HG03565 (cell line): ENCODE data around the gene PEMT.

Experiments
- ATAC-seq: cut with Tn5 transposase; IDR thresholded peaks from one replicate; pipeline ENCODE4 v1.9.1; 2021; ENCODE audit warnings: mild to moderate bottlenecking, moderate library complexity; ENCODE audit not compliant: unreplicated experiment

The PEMT gene

GRCh38 chr17:17605083-17605728 lies 13.7 kb upstream of the PEMT start:
- ATAC-seq, result no peak

DNA sequence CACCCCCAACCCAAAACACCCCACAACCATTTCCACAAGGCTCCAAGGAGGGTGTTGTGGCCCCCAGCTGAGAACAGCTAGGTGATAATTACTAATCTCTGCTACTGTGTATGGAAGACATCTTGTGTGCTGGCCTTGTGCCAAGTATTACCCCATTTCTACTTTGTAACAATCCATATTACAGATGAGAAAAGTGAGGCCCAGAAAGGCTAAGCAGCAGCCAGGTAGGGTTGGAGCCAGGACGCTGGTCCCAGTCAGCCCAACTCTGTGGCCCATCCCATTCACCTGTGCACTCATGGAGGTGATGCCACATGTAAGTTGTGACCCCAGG lies 12.4 kb upstream of the PEMT start:
- ATAC-seq, result no peak

GRCh38 chr17:17603178-17603894 lies 11.8 kb upstream of the PEMT start:
- ATAC-seq, result no peak

DNA sequence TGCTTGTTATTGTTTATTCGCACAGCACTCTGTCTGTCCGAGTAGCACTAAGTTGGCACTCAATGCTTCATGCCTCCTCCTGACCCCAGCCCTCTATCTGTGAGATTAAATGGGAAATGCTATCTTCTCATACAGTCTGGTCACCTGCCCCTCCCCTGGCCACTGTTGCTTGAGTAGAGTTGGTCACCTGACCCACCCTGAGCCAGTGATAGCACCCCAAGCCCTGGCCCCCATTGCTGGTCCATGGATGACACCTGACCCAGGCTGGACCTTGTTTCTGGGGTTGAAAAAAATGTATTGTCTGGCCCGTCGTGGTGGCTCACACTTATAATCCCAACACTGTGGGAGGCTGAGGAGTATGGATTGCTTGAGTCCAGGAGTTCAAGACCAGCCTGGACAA lies 8.5 kb upstream of the PEMT start:
- no peak for ATAC-seq

DNA sequence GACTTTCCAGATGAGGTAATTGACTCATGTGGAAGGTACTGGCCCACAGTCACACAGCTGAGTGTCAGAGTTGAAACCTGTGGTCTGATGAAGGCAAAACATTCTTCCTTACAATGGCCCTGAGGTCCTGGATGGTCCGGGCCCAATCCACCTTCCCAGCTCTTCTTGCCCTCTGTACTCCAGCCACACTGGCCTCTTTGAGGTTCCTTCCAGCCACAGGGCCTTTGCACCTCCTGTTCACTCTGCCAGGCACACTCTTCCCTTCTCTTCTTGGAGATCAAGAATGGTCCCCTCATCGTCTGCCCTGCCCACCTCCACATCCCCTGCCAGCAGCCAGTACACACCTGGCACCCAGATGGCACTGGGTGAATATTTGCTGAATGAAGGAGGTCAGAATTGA lies 6.5 kb upstream of the PEMT start:
- ATAC-seq, result no peak

- no peak for ATAC-seq
Measured at GRCh38 chr17:17595755-17596154, 4.2 kb upstream of the PEMT start.

- no peak for ATAC-seq
Measured at GRCh38 chr17:17593222-17593620, 1.7 kb upstream of the PEMT start.

DNA sequence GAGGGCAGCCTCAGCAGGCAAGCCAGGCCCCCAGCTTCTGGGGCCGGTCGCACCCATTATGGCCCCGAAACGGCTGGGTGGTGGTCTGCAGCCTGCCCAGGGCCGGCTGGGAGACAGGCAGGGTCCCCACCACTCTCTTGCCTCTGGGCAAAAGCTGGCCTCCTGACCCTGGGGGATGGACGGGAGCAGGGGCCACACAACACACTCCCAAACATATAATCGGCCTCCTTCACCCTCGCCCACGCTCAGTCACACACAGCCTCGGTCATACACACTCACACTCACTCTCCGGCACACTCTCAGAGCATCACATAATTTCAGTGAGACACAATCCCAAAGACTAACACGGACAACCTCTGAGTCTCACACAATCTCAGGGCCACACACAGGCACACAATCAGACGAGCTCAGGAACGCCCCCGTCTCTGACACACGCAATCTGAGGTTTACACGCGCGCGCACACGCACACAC lies 589 bp downstream of the PEMT start:
- ATAC-seq, result no peak

- no peak for ATAC-seq
Measured at GRCh38 chr17:17590141-17590751, 1.3 kb downstream of the PEMT start.

GRCh38 chr17:17587614-17588337 lies 3.7 kb downstream of the PEMT start:
- ATAC-seq, result no peak

DNA sequence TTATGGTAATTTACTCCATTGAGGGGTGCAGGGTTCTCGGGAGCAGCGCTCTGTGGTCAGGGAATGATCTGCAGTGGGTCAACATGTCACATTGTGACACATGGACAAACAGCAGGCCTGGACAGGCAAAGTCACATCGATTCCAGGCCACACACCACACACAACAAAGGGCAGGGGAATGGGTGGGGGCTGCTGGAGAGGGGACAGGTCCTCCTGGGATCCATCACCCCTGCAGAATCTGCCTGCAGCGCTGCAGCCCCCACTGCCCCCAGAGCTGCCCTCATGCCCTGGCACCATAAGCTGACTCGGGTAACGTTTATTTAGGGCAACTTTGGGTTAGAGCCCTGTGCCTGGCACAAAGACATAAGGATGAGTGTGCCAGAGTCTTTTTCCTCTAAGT lies 9.1 kb downstream of the PEMT start:
- ATAC-seq, result no peak

DNA sequence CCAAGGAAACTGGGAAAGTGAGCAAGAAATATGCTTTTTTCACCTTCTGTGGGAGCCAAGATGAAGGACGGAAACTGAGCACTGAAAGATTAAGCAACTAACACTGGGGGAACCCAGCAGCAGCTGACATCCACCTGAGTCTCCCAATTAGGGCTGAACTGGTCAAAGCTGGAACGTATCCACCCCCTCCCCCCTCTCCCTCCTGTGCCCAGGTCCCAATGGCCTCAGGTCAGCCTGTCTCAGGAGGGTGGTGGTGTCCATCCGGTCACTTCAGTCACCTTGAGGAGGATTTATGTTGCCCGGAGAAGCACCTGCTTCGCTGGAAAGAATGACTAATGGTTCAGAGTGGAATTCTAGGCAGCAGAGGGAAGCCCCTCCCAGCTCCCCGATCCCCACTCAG lies 10.0 kb downstream of the PEMT start:
- ATAC-seq, result no peak

GRCh38 chr17:17580662-17581470 lies 10.6 kb downstream of the PEMT start:
- ATAC-seq, result no peak

- ATAC-seq, result no peak
Measured at GRCh38 chr17:17579691-17580090, 11.8 kb downstream of the PEMT start.

DNA sequence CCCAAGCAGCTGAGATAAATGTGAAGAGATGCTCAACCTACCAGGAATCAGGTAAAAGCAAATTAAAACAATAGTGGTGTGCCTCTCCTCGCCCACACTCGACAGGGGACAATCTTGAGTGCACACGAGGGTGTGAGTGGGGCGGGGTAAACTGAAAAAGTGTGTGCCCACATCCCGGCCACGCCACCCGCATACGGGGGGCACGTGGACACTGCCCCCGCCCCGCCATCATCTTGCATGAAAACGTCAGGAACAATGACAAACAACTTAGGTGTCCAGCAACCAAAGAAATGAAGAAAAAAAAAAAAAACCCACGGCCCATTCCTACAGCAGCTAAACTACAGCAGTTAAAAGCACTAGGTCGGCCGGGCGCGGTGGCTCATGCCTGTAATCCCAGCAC lies 14.1 kb downstream of the PEMT start:
- ATAC-seq, result no peak

- ATAC-seq, result no peak
Measured at GRCh38 chr17:17576772-17577234, 14.7 kb downstream of the PEMT start.

DNA sequence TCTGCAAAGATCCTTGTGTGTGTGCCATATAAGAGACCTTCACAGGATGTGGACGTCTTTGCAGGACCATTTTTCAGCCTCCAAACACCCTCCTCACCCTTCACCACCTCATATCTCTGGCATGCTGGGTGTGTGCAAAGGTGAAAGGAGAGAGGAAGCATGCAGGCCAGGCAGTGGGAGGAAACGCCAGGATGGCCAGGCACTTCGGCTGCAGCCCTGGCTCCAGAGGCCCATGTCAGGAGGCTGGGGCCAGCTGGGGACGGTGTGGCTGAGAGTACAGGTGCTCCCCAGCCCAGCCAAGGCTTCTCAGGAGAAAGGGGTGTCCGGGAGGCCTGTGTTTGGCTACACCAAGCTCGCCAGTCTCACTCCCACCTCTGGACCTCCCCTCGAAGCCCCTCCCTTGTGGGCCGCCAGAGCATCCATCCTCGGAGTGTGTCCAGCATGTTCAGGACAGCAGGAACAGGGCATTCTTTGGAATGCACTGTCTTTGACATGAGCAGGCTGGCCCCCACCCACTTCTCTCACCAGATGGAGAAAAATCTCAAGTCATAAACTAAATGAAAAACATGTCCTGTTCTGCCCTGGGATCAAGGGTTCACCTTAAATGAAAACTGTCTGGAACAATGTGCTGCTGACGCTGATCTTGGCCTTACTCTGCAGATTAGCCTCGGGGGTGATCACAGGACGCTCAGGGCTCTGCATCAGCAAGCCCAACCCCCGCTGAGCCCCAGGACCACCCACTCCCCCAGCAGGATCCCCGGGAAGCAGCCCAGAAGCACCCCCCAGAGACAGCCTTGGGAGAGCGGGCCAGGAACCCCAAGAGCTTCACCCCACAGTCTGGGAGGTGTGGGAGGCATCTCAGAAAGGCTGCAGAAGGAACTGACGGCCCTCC lies 15.9 kb downstream of the PEMT start:
- no peak for ATAC-seq

- no peak for ATAC-seq
Measured at GRCh38 chr17:17573912-17574311, 17.6 kb downstream of the PEMT start.

- ATAC-seq, result no peak
Measured at GRCh38 chr17:17572010-17572785, 19.3 kb downstream of the PEMT start.
